GM18517 (cell line): ENCODE data around the gene KIAA1328.

Experiments
- ATAC-seq: cut with Tn5 transposase; IDR thresholded peaks from one replicate; pipeline ENCODE4 v1.9.1; 2021; ENCODE audit warnings: mild to moderate bottlenecking, moderate library complexity; ENCODE audit not compliant: unreplicated experiment

The KIAA1328 gene

DNA sequence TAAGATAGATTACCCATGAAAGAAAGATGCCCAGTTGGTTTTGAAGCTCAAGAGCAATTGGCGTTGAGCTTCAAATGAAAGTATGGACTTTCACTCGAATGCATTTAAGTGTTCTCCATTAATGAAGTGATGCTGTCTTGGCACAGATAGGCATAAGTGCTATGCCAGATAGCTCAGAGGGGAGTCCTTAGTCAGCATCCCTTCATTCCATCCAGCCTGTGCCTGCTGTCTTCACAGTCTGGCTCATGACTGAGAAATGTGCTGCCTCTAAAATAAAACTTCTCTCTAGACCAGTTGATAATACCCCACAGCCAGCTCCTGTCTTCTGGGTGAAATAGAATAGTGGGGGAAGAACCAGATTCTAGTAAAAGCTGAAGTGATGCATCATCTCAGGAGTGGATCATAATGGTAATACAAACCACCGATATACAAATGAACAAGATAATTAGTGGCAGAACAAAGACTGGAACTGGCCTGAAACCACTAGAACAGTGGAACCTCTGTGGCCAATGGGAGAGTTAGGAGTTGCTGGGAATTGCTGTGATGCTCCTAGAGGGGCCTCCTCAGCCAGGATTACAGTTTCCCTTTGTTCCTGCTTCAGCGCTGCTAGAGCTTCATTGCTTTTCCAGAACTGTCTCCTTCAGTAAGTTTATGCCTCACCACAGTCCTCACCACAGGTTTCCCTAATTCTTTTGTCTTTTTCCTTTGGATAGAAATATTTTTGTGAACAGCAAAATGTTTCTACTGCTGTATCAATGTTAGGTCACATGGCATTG is 359.3 kb downstream of the KIAA1328 start:
- ATAC-seq = no peak

DNA sequence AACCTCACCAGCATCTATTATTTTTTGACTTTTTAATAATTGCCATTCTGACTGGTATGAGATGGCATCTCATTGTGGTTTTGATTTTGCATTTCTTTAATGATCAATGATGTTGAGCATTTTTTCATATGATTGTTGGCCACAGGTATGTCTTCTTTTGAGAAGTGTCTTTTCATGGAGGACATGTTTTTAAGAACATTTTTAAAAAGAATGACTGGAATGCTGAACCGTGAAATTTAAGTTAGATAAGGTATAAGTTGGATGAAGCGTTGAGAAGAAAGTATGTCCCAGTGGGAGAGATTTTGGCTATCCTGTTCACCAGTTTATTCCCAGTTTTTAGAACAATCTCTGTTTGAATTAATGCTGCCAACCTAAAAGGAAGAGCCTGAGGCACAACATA is 370.8 kb downstream of the KIAA1328 start:
- ATAC-seq = no peak

DNA sequence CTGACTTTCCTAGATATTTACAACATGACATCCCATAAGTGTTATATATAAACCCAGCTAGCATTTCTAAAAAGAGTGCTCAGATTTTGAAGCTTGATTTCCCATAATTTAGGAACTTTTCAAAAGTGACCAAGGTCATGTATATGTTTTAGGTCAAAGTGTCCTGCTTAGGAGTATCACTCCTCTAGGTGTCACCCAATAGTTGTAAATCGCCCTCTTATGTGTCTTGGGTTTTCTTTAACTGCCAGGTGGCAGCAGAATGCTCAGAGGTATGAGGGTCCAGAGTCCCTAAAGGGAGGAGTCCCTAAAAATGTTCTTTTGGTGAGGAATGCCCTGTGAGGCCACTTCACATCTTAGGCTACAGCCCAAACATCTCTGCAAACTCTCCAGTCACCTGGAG is 378.4 kb downstream of the KIAA1328 start:
- no peak for ATAC-seq

DNA sequence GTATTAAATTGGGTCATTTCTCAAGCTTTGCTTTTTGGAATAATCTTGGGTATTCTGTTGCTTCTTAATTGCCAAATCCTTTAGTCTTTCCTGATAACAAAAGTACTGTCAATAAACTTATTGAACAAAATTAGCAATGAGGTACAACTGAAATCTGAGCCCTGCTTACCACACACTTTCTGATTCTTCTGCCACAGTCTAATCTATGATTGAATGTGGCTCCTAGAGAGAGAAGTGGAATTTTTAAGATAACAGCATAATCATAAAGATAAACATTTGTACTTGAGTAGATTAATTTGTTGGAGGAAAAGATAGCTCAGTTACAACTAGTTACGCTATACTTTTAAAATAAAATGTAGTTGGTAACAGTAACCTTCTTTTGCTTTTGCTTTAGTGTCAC is 381.9 kb downstream of the KIAA1328 start:
- no peak for ATAC-seq

DNA sequence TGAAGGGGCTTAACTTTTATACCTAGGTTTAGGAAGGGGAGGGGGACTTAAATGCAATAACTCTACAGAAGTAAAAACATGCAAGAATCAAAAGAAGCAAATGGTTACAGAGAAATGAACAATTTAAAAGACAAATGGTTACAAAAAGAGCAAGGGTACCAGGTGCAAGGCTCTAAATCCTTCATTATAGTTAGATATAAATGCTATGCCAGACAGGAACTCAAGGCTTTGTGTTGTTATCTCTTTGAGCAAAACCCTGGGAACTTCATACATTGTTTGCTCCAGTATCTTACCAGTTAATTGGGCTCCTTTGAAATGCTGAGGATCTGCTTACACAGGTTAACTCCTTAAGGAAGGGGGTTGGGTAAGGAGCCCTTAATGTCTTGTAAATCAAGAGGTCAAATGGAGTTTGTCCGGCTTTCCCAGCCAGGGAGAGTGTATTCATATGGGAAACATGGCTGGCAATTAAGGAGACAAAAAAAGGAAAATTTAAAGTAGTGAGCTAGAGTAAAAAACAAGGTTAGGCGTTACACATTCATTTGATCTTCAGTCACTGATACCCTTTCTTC is 389.2 kb downstream of the KIAA1328 start:
- no peak for ATAC-seq

DNA sequence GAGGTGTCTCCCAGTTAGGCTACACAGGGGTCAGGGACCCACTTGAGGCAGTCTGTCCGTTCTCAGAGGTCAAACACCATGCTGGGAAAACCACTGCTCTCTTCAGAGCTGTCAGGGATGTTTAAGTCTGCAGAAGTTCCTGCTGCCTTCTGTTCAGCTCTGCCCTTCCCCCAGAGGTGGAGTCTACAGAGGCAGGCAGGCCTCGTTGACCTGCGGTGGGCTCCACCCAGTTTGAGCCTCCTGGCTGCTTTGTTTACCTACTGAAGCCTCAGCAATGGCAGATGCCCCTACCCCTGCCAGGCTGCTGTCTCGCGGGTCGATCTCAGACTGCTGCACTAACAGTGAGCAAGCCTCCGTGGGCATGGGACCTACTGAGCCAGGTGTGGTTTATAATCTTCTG is 390.3 kb downstream of the KIAA1328 start:
- ATAC-seq = no peak

DNA sequence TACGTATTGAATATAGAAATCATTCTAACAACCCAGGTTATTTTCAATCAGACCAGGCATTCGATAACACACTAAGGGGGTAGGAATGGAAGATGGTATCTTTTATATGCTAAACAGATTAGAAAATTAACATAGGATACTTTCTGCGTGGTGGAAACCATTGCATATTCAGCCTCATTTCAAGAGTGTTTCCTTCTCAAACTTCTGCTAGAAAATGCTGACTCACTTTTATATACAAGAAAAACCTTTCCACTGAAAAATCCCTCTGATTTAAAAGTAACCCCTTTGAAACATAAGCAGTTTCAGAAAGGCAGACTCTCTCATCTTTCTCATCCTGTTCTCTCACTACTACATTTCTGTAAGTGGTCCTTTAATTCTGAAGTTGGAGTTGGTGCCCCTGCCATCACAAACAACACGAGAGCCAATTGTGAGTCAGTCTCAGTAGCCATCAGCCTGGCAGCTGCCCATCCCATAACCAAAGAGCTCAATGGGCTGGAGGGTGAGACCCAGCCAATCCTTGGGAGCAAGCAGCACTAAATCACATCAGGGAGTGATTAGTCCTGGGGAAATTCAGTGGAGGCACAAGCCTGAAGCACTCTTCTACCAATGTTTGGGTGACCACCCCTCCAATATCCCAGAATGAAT is 393.5 kb downstream of the KIAA1328 start:
- ATAC-seq = no peak

DNA sequence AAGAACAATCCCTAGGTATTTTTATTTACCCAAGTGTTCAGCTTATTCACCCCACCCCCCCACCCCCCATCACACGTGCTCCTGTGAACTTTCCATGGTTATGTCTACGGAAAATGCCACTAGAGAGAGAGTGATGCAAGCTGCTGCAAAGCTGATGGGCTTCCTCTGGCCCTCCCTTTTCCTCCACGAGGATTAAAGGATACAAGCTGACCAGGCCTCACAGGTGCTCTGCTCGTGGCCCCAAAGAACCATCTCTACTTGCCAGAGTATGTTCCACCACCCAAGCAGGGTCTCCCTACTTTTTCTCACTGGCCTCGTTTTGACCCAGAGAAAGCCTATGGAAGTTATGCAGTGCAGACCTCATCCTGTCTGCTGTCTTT is 394.1 kb downstream of the KIAA1328 start:
- ATAC-seq = no peak

DNA sequence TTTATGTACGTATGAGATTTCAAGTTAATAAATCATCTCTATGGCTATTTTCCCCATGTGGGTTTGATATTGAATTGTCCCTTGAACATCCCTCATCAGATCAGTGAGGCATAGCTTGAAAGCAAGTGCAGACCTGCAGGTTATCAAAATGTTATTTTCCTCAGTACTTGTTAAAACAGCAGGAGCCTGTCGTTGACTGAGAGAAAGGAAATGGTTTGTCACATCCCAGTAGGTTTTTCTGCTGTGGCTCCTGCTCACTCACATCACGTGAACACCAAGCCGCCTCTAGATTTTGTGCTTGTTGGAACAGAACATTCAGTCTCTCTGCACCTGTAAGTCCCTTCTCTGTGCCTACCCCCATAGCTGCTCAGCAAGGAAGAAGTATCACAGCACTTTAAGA is 396.4 kb downstream of the KIAA1328 start:
- no peak for ATAC-seq

DNA sequence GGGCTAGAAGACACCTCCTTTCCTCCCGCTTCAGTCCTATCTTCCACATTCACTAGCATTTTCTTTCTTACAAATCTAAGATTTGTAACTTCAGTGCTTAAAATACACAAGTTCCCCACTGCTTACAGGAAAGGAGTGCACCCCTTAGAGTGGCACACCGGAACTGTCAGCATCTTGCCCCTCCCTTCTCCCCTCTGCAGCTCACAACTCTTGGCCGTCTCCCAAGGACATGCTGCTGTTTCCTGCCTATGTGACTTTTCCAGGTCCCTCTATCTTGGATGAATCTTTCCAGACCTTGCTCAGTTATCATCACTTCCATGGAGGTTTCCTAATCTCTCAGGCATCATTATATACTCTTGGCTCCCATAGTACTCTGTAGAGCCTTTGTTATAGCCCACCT is 401.8 kb downstream of the KIAA1328 start:
- no peak for ATAC-seq

DNA sequence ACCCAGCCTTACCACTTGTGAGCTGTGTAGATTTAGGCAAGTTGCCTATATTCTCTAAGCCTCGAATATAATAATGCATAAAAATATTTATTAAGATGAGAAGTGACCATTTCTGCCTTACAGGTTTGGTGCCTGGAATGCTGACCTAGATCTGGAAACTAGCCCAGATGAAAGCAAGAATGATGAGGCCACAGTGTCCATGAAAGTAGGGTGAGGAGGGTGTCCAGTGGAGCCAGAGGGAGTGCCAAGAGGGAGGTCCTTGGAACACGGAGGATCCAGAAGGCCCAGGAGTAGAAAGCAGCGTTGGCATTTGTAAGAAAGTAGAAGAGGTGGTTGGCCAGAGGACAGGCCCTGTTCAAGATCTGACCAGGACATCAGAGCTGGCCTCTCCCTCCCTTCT is 402.3 kb downstream of the KIAA1328 start:
- no peak for ATAC-seq

DNA sequence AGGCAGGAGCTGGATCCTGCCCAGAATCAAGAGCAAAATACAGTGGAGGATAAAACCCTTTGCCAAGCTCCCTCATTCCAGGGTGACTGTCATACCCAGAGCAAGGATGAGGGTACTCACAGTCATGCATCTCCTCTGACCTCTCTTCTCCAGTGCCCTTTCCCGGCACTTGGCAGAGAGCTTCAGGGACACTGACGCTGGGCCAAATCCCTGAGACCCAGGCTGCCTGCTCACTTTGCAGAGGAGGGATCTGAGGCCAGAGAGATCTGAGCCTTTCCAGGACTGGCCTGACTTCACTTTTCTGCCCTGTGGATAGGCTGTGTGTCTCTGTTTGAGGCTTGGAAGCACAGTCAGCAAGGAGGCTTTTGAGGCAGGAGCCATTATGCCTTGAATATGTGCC is 406.7 kb downstream of the KIAA1328 start:
- ATAC-seq = no peak

DNA sequence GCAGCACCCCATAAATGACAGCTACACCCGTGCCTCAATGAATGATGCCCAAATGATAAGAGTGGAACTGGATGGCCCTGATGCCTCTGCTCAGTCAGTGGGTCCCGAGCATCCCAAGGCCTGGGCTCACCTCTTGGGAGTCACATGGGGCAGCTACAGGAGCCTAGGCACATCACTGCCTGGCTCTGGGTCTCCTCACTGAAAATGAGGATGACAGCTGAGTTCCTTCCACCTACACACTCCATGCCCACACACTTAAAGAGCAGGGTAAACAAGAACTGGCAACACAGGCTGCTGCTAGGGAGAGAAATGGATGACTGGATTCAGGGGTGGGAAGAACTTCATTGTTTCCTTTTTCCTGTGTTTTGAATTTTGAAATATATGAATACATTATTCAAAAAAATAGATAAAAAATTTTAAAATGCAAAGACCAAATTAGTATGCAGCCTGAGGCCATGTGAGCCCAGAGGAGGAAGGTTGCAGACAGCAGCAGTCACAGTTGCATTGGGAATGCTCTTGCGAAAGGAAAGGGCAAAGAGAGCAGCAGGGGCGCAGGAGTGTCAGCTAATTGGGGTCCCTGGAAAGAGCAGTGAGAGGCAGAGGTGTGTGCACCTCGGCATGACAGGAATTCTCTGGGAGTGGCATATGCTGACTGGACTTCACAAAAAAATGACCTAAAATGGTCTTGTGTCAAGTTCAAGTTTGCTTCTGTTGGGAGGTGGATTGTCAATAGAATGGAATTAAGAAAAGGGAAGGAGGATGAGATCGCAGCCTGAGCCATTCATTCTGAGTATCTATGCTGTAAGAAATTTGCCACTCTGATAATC is 409.6 kb downstream of the KIAA1328 start:
- ATAC-seq = no peak

DNA sequence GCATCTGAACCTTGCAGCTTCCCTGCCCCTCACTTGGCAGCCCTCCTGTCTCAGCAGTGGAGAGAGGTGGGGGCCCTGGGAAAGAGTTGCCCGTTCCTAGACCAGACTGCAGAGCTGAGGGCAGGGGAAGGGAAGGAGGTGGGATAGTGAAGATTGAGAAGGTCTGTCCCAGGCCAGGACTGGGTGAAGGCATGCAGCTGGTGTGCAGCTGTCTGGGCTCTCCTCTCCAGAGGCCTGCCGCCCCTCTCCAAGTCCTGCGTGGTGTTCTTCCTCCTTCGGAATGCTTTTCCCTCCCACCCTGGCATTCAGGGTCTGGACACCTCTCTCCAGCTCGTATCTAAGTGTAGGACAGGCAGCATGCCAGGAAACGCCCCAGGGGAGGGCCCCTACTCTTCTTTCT is 413.2 kb downstream of the KIAA1328 start:
- ATAC-seq = no peak

DNA sequence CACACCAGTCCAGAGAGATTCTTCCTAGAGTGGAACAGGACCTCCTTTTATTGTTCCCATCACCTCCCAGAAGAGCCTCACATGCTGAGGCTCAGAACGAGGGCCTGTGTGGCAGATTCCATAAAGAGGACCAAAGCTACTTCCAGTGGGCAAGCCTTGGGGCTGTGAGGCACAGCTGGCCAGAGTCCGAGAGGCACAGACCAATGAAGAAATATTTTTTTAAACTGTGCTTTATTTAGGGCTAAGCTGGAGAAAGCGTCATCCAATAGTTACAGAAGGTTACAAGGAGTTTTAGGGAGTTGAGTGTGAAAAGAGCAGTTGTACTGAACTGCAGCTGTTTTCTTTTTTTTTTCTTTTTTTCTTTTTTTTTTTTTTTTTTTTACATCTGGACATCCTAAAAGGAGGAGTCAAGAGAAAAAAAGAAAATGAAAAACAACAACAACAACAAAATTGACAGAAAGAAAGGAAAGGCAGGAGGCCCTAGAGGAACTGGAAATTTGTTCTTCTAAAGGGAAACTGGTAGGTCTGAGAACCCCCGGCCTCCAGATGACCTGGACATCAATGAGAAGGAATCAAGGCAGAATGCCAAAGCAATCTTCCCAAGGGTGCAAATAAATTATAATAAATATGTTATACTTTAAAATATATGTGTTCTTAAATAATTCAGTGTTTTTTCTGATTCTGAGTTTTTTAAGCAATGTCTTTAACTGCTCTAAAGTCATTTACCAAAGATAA is 414.1 kb downstream of the KIAA1328 start:
- no peak for ATAC-seq

DNA sequence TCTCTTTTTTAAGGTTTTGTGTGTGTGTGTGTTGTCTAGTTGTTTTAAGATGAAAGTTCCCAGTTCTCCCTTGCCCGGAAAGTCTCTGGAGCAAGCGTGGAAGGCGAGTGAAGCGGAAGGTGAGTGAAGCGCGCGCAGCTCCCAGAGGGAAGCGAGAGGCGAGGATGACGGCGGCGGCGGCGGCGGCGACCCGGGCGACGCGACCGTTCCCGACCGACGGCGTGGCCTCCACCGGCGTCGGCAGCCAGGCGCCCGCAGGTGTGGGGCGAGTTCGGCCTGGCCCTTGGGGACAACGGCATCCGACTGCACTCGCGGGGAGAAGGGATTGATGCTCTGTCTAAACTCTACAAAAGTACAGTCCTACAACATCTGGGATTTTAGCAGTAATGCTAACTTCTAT is 414.8 kb downstream of the KIAA1328 start:
- ATAC-seq = no peak

DNA sequence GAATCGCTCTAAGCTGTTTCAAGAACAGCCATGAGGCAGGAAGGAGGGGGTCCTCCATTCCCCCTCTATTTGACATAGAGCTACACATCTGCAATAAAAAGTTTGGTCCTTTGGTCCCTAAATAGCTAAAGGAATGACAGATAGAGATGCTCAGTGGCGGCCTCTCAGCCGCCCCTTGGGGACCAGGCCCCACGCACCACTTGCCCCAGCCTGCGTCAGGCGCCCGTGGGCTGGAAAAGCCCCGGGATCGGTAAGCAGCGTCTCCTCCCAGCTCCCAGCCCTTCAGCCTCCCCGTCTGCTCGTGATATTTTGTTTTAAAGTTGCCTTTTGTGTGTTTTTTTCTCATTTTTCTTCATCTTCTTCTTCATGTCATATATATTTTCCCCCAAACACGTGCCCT is 415.7 kb downstream of the KIAA1328 start:
- no peak for ATAC-seq

DNA sequence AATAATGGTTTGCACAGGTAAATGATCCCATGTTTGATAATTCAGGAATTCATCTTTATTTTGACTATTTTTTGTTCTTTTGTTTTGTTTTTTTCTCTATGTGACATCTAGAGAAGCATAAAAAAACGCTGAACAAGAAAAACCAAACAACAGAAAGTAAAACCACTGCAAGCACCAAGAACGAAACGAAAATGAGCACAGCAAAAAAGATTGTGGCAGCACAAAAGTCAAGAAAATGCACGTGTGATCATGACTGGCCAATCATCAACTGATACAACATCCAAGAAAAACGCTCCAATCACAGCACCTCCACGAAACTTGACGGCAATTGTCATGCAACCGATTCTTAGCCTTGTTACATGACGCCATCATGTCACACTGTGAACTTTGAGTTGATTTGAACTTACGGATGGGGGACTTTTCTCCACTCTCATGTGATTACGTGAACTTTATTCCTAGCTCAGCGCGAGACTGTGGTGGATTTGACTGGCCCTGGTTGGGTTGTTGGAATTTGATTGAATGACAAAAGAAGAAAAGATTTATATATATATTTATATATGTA is 417.9 kb downstream of the KIAA1328 start:
- no peak for ATAC-seq

DNA sequence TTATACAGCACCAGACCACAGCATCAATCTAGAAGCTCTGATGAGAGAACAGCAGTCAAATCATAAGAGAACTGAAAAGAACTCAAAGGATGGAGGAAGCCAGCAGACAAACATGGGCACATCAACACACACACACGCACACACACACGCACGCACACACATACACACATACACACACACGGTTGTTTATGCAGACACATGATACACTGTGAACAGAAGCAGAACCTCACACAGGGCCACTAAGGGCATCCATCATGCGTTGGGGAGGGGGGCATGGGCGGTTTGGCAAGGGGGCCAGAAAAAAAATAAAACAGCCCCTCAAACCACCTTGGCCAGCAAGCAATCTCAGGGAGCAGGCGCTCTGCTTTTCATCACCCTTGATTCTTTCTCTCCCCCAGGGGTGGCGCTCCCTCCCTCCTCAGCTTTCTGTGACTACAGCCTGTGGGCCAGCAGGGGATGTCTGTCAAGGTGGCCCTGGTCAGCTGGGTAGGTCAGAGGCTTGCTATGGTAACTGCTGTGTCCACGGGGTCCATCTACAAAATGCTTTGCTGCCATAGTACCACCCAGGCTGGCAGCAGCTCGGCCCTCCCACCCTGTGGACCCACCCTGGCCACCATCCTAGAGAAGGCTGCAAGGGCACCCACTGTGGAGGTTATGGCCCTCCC is 418.7 kb downstream of the KIAA1328 start:
- ATAC-seq = no peak

DNA sequence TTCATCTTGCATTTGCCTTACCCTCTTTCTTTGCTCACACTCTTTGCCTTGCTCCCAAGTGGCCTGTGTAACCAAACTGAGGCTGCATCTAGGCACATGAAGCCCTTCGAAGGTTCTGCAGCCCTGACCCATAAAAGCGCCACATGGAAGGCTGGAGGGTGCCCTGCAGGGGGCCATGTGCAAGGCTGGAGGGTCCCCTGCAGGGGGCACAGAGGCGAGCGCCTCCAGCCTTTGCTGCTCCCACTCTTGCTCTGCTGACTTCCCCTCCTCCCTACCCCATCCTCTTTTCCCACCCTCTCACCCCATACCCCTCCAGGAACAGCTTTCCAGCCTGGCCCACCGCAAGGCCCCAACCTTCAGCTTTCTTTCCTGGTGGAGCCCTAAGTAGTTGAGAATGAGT is 419.4 kb downstream of the KIAA1328 start:
- ATAC-seq = no peak
